IMR-90 (cell line): ENCODE measurements around the gene GSTO1. TPM values are rescaled to one million over a fixed set of nuclear protein-coding genes. Genes with fewer than 3 reads are reported as not detected.

Experiments
- microRNA-seq, 2 experiments: library from miRNA; stranded (forward) in 1 of 2; unstranded in 1 of 2; fragments of 10-50 nt in 1 of 2; fragments of <30 nt in 1 of 2; gene quantifications in 1 of 2; microRNA quantifications in 1 of 2; one replicate each; pipeline versions ENCODE3 to v1.1.0; 2013 to 2020; ENCODE audit not compliant: insufficient read depth in 1 of 2, insufficient read length in 1 of 2, unreplicated experiment in 1 of 2
- polyA plus RNA-seq, 3 experiments: library from polyadenylated mRNA; depleted of rRNA; stranded (reverse); fragments of >200 nt; gene quantifications; 2 replicates each; pipeline ENCODE4 v1.2.3, GENCODE V29; 2012; ENCODE audit warnings: low replicate concordance in 1 of 3
- small RNA-seq, 5 experiments: library from RNA; depleted of rRNA; stranded (forward); fragments of <200 nt; gene quantifications; one replicate each; pipeline ENCODE3, GENCODE V24; 2012
- total RNA-seq: library from RNA; depleted of rRNA; stranded (reverse); fragments of >200 nt; gene quantifications from 2 replicates; pipeline ENCODE4 v1.2.3, GENCODE V29; 2012; rRNA removed

GSTO1 gene
- total and polyA plus RNA-seq, 2 of the 4 experiments (the other 2 are of a cell fraction): 186 to 258 TPM

Small RNA genes within 50 kb of the gene (microRNA-seq; reads per million reads assigned to microRNA genes)
- gene MIR4482 (0 reads per million in 2 experiments), gene MIR609 (0 reads per million in 2 experiments)

Small RNA genes within 50 kb of the gene (small RNA-seq; reads per million reads assigned to genes)
- 0 to 2.9 (median 0) reads per million in 5 experiments for gene MIR4482
- gene MIR609: 0 reads per million in 5 experiments

Other genes starting within 250 kb of the GSTO1 start
- 0.18 and 0.83 TPM in 2 replicates for gene COL17A1, start 169.0 kb upstream of the GSTO1 start, total RNA-seq
- gene COL17A1, start 169.0 kb upstream of the GSTO1 start, polyA plus RNA-seq (2012; rRNA removed): 0.14 and 0.32 TPM in 2 replicates
- 1.6 and 5.6 TPM in 2 replicates for gene SFR1, start 132.7 kb upstream of the GSTO1 start, total RNA-seq
- 2.0 and 2.3 TPM in 2 replicates for gene SFR1, start 132.7 kb upstream of the GSTO1 start, polyA plus RNA-seq (2012; rRNA removed)
- gene CFAP43, start 22.5 kb upstream of the GSTO1 start, total RNA-seq: under 0.01 TPM in 1 of 2 replicates, not detected in the other
- 0.05 and 0.07 TPM in 2 replicates for gene CFAP43, start 22.5 kb upstream of the GSTO1 start, polyA plus RNA-seq (2012; rRNA removed)
- gene GSTO2, start 14.3 kb downstream of the GSTO1 start, total RNA-seq: 1.9 and 2.3 TPM in 2 replicates
- 1.1 and 1.4 TPM in 2 replicates for gene GSTO2, start 14.3 kb downstream of the GSTO1 start, polyA plus RNA-seq (2012; rRNA removed)
- 7.2 and 7.5 TPM in 2 replicates for gene ITPRIP, start 83.6 kb downstream of the GSTO1 start, total RNA-seq
- gene ITPRIP, start 83.6 kb downstream of the GSTO1 start, polyA plus RNA-seq (2012; rRNA removed): 31.9 and 38.1 TPM in 2 replicates
- gene CFAP58, start 98.9 kb downstream of the GSTO1 start, total RNA-seq: 0.36 and 0.83 TPM in 2 replicates
- gene CFAP58, start 98.9 kb downstream of the GSTO1 start, polyA plus RNA-seq (2012; rRNA removed): 0.57 and 0.72 TPM in 2 replicates